Activated CD4-positive, alpha-beta T cell treated with anti-CD3 and anti-CD28 coated beads for 36 hours (primary cell): ENCODE results near the gene CALN1. TPM values are rescaled to one million over a fixed set of nuclear protein-coding genes. Genes with fewer than 3 reads are reported as not detected.

Source experiments
- ATAC-seq: fragments of 200-7000 bp; cut with Tn5 transposase; one replicate; pipeline ENCODE4 v1.10.0; 2021; ENCODE audit warnings: mild to moderate bottlenecking, moderate library complexity
- CTCF ChIA-PET: fragments of 350-600 bp; sonication (Branson Sonifier 250); formaldehyde crosslinking; loops from one replicate; lab custom pipeline; 2021; ENCODE audit warnings: antibody characterized with exemption; lab: Charles Lee
- POLR2A ChIA-PET: fragments of 350-600 bp; sonication (Branson Sonifier 250); formaldehyde crosslinking; loops from one replicate; lab custom pipeline; 2021; ENCODE audit warnings: antibody characterized with exemption, inconsistent platforms; lab: Charles Lee
- DNase-seq: peaks from one replicate; pipeline ENCODE4 v3.0.0-alpha.2; 2020
- H3K27ac Mint-ChIP-seq: one replicate; pipeline ENCODE4 v1.8.0; 2021; ENCODE audit warnings: mixed read lengths
- H3K27me3 Mint-ChIP-seq: one replicate; pipeline ENCODE4 v1.8.0; 2021; ENCODE audit warnings: mixed read lengths
- H3K36me3 Mint-ChIP-seq: one replicate; pipeline ENCODE4 v1.8.0; 2021; ENCODE audit warnings: low read depth, mixed read lengths
- H3K4me1 Mint-ChIP-seq: one replicate; pipeline ENCODE4 v1.8.0; 2021; ENCODE audit warnings: mixed read lengths
- H3K4me3 Mint-ChIP-seq: one replicate; pipeline ENCODE4 v1.8.0; 2021; ENCODE audit warnings: mild to moderate bottlenecking, moderate library complexity, mixed read lengths
- H3K9me3 Mint-ChIP-seq: one replicate; pipeline ENCODE4 v1.8.0; 2021; ENCODE audit warnings: low read depth, mixed read lengths
- intact Hi-C, 2 experiments: fragments of 100-400 bp; cut with DNase I in 1 of 2; cut with micrococcal nuclease in 1 of 2; formaldehyde crosslinking; loops; one replicate each; pipeline versions ENCODE4 v1.14.2 to v1.15.1; 2022 to 2024; cut with DNase I, micrococcal nuclease
- total RNA-seq, 2 experiments: library from RNA; stranded (reverse); gene quantifications; one replicate each; pipeline ENCODE4 v1.2.3, GENCODE V29; 2021

CALN1 gene
- total RNA-seq, 2 experiments from 2014 or later: 0.11 to 0.12 TPM

GRCh38 chr7:71885487-71885886, 526.7 kb downstream of the CALN1 start:
- ATAC-seq: no peak
- no peaks in the 10 kb centered on the region for H3K36me3 Mint-ChIP-seq

GRCh38 chr7:71883415-71883814, 528.7 kb downstream of the CALN1 start:
- no peak for ATAC-seq
- CTCF ChIA-PET: no interaction called here
- Mint-ChIP-seq H3K4me1 (no peaks in the 10 kb centered on the region), H3K27me3 (no peaks in the 10 kb centered on the region), H3K27ac (no peak overlapping the region), H3K36me3 (no peaks in the 10 kb centered on the region), H3K4me3 (no peak overlapping the region), H3K9me3 (peaks cover 16% of the 10 kb centered on the region)
- POLR2A ChIA-PET: no interaction called here
- intact Hi-C loops: no loop called here
- no peak for DNase-seq

More at GRCh38 chr7:71885487-71885886, 526.7 kb downstream of the CALN1 start:
- POLR2A ChIA-PET: no interaction called here
- H3K4me3 Mint-ChIP-seq: no peak overlapping the region
- intact Hi-C loops: no loop called here
- DNase-seq: no peak
- peaks cover 17% of the 10 kb centered on the region for H3K9me3 Mint-ChIP-seq
- CTCF ChIA-PET: no interaction called here
- H3K27me3 Mint-ChIP-seq: no peaks in the 10 kb centered on the region
- no peaks in the 10 kb centered on the region for H3K4me1 Mint-ChIP-seq
- H3K27ac Mint-ChIP-seq: no peak overlapping the region

GRCh38 chr7:71871446-71871845, 540.7 kb downstream of the CALN1 start:
- peaks cover 10% of the 10 kb centered on the region for H3K9me3 Mint-ChIP-seq

GRCh38 chr7:71870812-71871211, 541.3 kb downstream of the CALN1 start:
- H3K27ac Mint-ChIP-seq: no peak overlapping the region
- ATAC-seq (no peak), DNase-seq (no peak)
- no peak overlapping the region for H3K4me3 Mint-ChIP-seq
- peaks cover 6% of the 10 kb centered on the region for H3K9me3 Mint-ChIP-seq
- H3K27me3 Mint-ChIP-seq: no peaks in the 10 kb centered on the region
- H3K4me1 Mint-ChIP-seq: no peaks in the 10 kb centered on the region
- ChIA-PET CTCF (no interaction called here), POLR2A (no interaction called here)
- no peaks in the 10 kb centered on the region for H3K36me3 Mint-ChIP-seq
- intact Hi-C loops: no loop called here

More at GRCh38 chr7:71871446-71871845, 540.7 kb downstream of the CALN1 start:
- H3K36me3 Mint-ChIP-seq: no peaks in the 10 kb centered on the region
- ATAC-seq (no peak), DNase-seq (no peak)
- H3K4me1 Mint-ChIP-seq: no peaks in the 10 kb centered on the region
- ChIA-PET POLR2A (no interaction called here), CTCF (no interaction called here)
- H3K27ac Mint-ChIP-seq: no peak overlapping the region
- no peak overlapping the region for H3K4me3 Mint-ChIP-seq
- intact Hi-C loops: no loop called here
- no peaks in the 10 kb centered on the region for H3K27me3 Mint-ChIP-seq

- ChIA-PET POLR2A (no interaction called here), CTCF (no interaction called here)
- DNase-seq (peak; percentile 36), ATAC-seq (peak; percentile 57)
- Mint-ChIP-seq H3K4me3 (no peak overlapping the region), H3K4me1 (no peaks in the 10 kb centered on the region), H3K9me3 (no peaks in the 10 kb centered on the region), H3K27ac (no peak overlapping the region), H3K36me3 (no peaks in the 10 kb centered on the region), H3K27me3 (no peaks in the 10 kb centered on the region)
- intact Hi-C loops: no loop called here
Measured at GRCh38 chr7:71868797-71869196, 543.3 kb downstream of the CALN1 start.

GRCh38 chr7:71867626-71868025, 544.5 kb downstream of the CALN1 start:
- intact Hi-C loops: no loop called here
- POLR2A ChIA-PET: no interaction called here
- ATAC-seq (no peak), DNase-seq (no peak)
- Mint-ChIP-seq H3K27ac (no peak overlapping the region), H3K27me3 (no peaks in the 10 kb centered on the region), H3K36me3 (no peaks in the 10 kb centered on the region), H3K9me3 (no peaks in the 10 kb centered on the region), H3K4me1 (no peaks in the 10 kb centered on the region), H3K4me3 (no peak overlapping the region)
- CTCF ChIA-PET: no interaction called here

- Mint-ChIP-seq H3K4me1 (no peaks in the 10 kb centered on the region), H3K27me3 (no peaks in the 10 kb centered on the region), H3K36me3 (no peaks in the 10 kb centered on the region), H3K27ac (no peak overlapping the region), H3K4me3 (no peak overlapping the region), H3K9me3 (no peaks in the 10 kb centered on the region)
- POLR2A ChIA-PET: no interaction called here
- no peak for ATAC-seq
- CTCF ChIA-PET: no interaction called here
- DNase-seq: no peak
- intact Hi-C loops: no loop called here
Measured at GRCh38 chr7:71865172-71865571, 547.0 kb downstream of the CALN1 start.

- H3K4me3 Mint-ChIP-seq: no peak overlapping the region
- CTCF ChIA-PET: no interaction called here
- POLR2A ChIA-PET: no interaction called here
- no peaks in the 10 kb centered on the region for H3K36me3 Mint-ChIP-seq
- ATAC-seq: no peak
- no peak overlapping the region for H3K27ac Mint-ChIP-seq
- H3K27me3 Mint-ChIP-seq: no peaks in the 10 kb centered on the region
- intact Hi-C loops: no loop called here
- H3K4me1 Mint-ChIP-seq: no peaks in the 10 kb centered on the region
- H3K9me3 Mint-ChIP-seq: no peaks in the 10 kb centered on the region
- no peak for DNase-seq
Measured at GRCh38 chr7:71864130-71864529, 548.0 kb downstream of the CALN1 start.

GRCh38 chr7:71860572-71860971, 551.6 kb downstream of the CALN1 start:
- Mint-ChIP-seq H3K9me3 (no peaks in the 10 kb centered on the region), H3K4me1 (no peaks in the 10 kb centered on the region), H3K4me3 (no peak overlapping the region), H3K27me3 (no peaks in the 10 kb centered on the region), H3K27ac (no peak overlapping the region), H3K36me3 (no peaks in the 10 kb centered on the region)
- intact Hi-C loops: no loop called here
- CTCF ChIA-PET: no interaction called here
- DNase-seq (no peak), ATAC-seq (no peak)
- POLR2A ChIA-PET: no interaction called here

GRCh38 chr7:71857338-71857737, 554.8 kb downstream of the CALN1 start:
- CTCF ChIA-PET: no interaction called here
- intact Hi-C loops: no loop called here

GRCh38 chr7:71854546-71855397, 557.4 kb downstream of the CALN1 start:
- no peaks in the 10 kb centered on the region for H3K27me3 Mint-ChIP-seq

More at GRCh38 chr7:71857338-71857737, 554.8 kb downstream of the CALN1 start:
- Mint-ChIP-seq H3K9me3 (no peaks in the 10 kb centered on the region), H3K4me3 (no peak overlapping the region), H3K36me3 (no peaks in the 10 kb centered on the region), H3K4me1 (no peaks in the 10 kb centered on the region), H3K27me3 (no peaks in the 10 kb centered on the region), H3K27ac (no peak overlapping the region)
- ATAC-seq (no peak), DNase-seq (no peak)
- POLR2A ChIA-PET: no interaction called here

GRCh38 chr7:71851776-71852498, 560.2 kb downstream of the CALN1 start:
- Mint-ChIP-seq H3K4me3 (no peak overlapping the region), H3K36me3 (no peaks in the 10 kb centered on the region), H3K27ac (no peak overlapping the region), H3K4me1 (no peaks in the 10 kb centered on the region), H3K9me3 (no peaks in the 10 kb centered on the region), H3K27me3 (no peaks in the 10 kb centered on the region)
- intact Hi-C loops: no loop called here
- ATAC-seq (no peak), DNase-seq (no peak)
- CTCF ChIA-PET: no interaction called here
- POLR2A ChIA-PET: interaction anchor here (0.6 kb wide), 1 partner anchor 11 kb away, joined by 3 read pairs; no protein-coding TSS in a partner anchor

More at GRCh38 chr7:71854546-71855397, 557.4 kb downstream of the CALN1 start:
- POLR2A ChIA-PET: no interaction called here
- DNase-seq (no peak), ATAC-seq (no peak)
- H3K4me3 Mint-ChIP-seq: no peak overlapping the region
- CTCF ChIA-PET: no interaction called here
- intact Hi-C loops: no loop called here
- no peak overlapping the region for H3K27ac Mint-ChIP-seq
- H3K4me1 Mint-ChIP-seq: no peaks in the 10 kb centered on the region
- no peaks in the 10 kb centered on the region for H3K36me3 Mint-ChIP-seq
- no peaks in the 10 kb centered on the region for H3K9me3 Mint-ChIP-seq
